Esophagus muscularis mucosa (tissue), 4 donors: ENCODE measurements around the gene DUSP15. TPM values are rescaled to one million over a fixed set of nuclear protein-coding genes. Genes with fewer than 3 reads are reported as not detected.

Experiments
- DNase-seq: peaks from one replicate; pipeline ENCODE4 v3.0.0-alpha.2; 2017; ENCODE audit errors: extremely low spot score
- H3K27ac ChIP-seq, 4 donors: fragments of 200-600 bp; sonication (generic); replicated peaks in 1 of 4; 1 replicate in 3 of 4; 2 replicates in 1 of 4; pipeline ENCODE4 v1.5.1; 2016 to 2019; ENCODE audit warnings: mild to moderate bottlenecking in 1 of 4
- H3K27me3 ChIP-seq, 4 donors: fragments of 200-600 bp; sonication (generic); one replicate each; pipeline versions ENCODE4 v1.5.1 to v1.6.0; 2016 to 2019
- H3K36me3 ChIP-seq, 4 donors: fragments of 200-600 bp; sonication (generic); one replicate each; pipeline ENCODE4 v1.5.1; 2016 to 2019
- H3K4me1 ChIP-seq, 4 donors: fragments of 200-600 bp; sonication (generic); one replicate each; pipeline ENCODE4 v1.5.1; 2016 to 2019
- H3K4me3 ChIP-seq, 4 donors: fragments of 200-600 bp; sonication (generic); 1 replicate in 2 of 4; 2 replicates in 2 of 4; pipeline ENCODE4 v1.5.1; 2016 to 2019; ENCODE audit warnings: mild to moderate bottlenecking in 4 of 4, moderate library complexity in 1 of 4
- H3K9me3 ChIP-seq, 4 donors: fragments of 200-600 bp; sonication (generic); 1 replicate in 3 of 4; 2 replicates in 1 of 4; pipeline ENCODE4 v1.5.1; 2016 to 2019
- CTCF ChIP-seq, 3 experiments: fragments of 200-600 bp in 2 of 3; fragments of 450-650 bp in 1 of 3; sonication (generic) in 2 of 3; IDR thresholded peaks; one replicate each; pipeline ENCODE4 v1.5.1; 2017 to 2019; ENCODE audit warnings: antibody characterized with exemption in 3 of 3, mild to moderate bottlenecking in 2 of 3, moderate library complexity in 1 of 3
- EP300 ChIP-seq: sonication (generic); formaldehyde crosslinking; IDR thresholded peaks from one replicate; pipeline ENCODE4 v1.6.1; 2017; ENCODE audit warnings: antibody characterized with exemption
- POLR2A ChIP-seq: fragments of 450-650 bp; IDR thresholded peaks from one replicate; pipeline ENCODE4 v1.6.1; 2017; ENCODE audit warnings: antibody characterized with exemption, moderate library complexity, mild to moderate bottlenecking, low read depth
- POLR2AphosphoS5 ChIP-seq, 2 donors: sonication (generic); formaldehyde crosslinking; IDR thresholded peaks; one replicate each; pipeline ENCODE4 v1.6.1; 2017; ENCODE audit warnings: antibody characterized with exemption in 2 of 2
- WGBS: methylation state at CpG from one replicate; pipeline ENCODE4 v1.1.5; 2018; 5-methylcytosine and 5-hydroxymethylcytosine counted together
- intact Hi-C: fragments of 100-400 bp; cut with DNase I; formaldehyde crosslinking; loops from one replicate; pipeline ENCODE4 v1.15.1; 2023
- total RNA-seq, 4 donors: library from RNA; depleted of rRNA; stranded (reverse); fragments of >200 nt; gene quantifications; one replicate each; pipeline versions ENCODE4 v1.1.0 to v1.2.1, GENCODE V29; 2016

DUSP15 gene
- total RNA-seq, 4 donors from 2014 or later: 0.83 to 5.1 (median 3.8) TPM

- 70% methylated on average over 5 of the region's 5 CpGs for WGBS
- Histone ChIP-seq H3K4me3 (no peak overlapping the region), H3K36me3 (no peaks in the 10 kb centered on the region), H3K9me3 (no peaks in the 10 kb centered on the region), H3K27me3 (peaks cover 0 to 5% (median 0%) of the 10 kb centered on the region in 4 donors), H3K4me1 (peaks cover 32 to 48% (median 43%) of the 10 kb centered on the region in 4 donors), H3K27ac (peak overlapping the region in 1 of 4 donors; percentile 4)
- intact Hi-C loops: no loop called here
- no peak for TF ChIP-seq CTCF (IDR thresholded peaks at IDR 0.05)
- TF ChIP-seq POLR2A: no peak
- TF ChIP-seq EP300: no peak
- TF ChIP-seq POLR2AphosphoS5 (IDR thresholded peaks at IDR 0.05): no peak
- no peak for DNase-seq
These were observed 33.3 kb downstream of the DUSP15 start for GRCh38 chr20:31836853-31837608.

GRCh38 chr20:31835977-31836852 lies 34.1 kb downstream of the DUSP15 start:
- Histone ChIP-seq H3K4me3 (no peak overlapping the region), H3K27ac (peak overlapping the region in 1 of 4 donors; percentile 4), H3K4me1 (peaks cover 30 to 43% (median 38%) of the 10 kb centered on the region in 4 donors), H3K36me3 (no peaks in the 10 kb centered on the region), H3K9me3 (no peaks in the 10 kb centered on the region), H3K27me3 (peaks cover 0 to 5% (median 0%) of the 10 kb centered on the region in 4 donors)
- TF ChIP-seq EP300: no peak
- TF ChIP-seq POLR2AphosphoS5 (IDR thresholded peaks at IDR 0.05): peak; percentile 57 to 58
- no peak for TF ChIP-seq POLR2A
- TF ChIP-seq CTCF (IDR thresholded peaks at IDR 0.05): no peak
- intact Hi-C loops: no loop called here
- DNase-seq: peak; percentile 94
- WGBS: 39% methylated on average over 7 of the region's 14 CpGs

- TF ChIP-seq POLR2A (no peak), EP300 (no peak), POLR2AphosphoS5 (IDR thresholded peaks at IDR 0.05) (no peak), CTCF (IDR thresholded peaks at IDR 0.05) (no peak)
- no peak overlapping the region for H3K4me3 ChIP-seq
- H3K36me3 ChIP-seq: no peaks in the 10 kb centered on the region
- peaks cover 0 to 5% (median 0%) of the 10 kb centered on the region in 4 donors for H3K27me3 ChIP-seq
- WGBS: 78% methylated on average over 5 of the region's 9 CpGs
- no peak for DNase-seq
- no peak overlapping the region for H3K27ac ChIP-seq
- H3K9me3 ChIP-seq: no peaks in the 10 kb centered on the region
- intact Hi-C loops: no loop called here
- H3K4me1 ChIP-seq: peaks cover 27 to 43% (median 38%) of the 10 kb centered on the region in 4 donors
These were observed 34.8 kb downstream of the DUSP15 start for GRCh38 chr20:31835554-31835953.

- Histone ChIP-seq H3K9me3 (no peaks in the 10 kb centered on the region), H3K4me3 (no peak overlapping the region), H3K27me3 (peaks cover 0 to 5% (median 0%) of the 10 kb centered on the region in 4 donors), H3K27ac (no peak overlapping the region), H3K4me1 (peaks cover 27 to 42% (median 38%) of the 10 kb centered on the region in 4 donors), H3K36me3 (no peaks in the 10 kb centered on the region)
- no peak for DNase-seq
- WGBS: 85% methylated on average over 15 of the region's 20 CpGs
- intact Hi-C loops: no loop called here
- TF ChIP-seq POLR2AphosphoS5 (IDR thresholded peaks at IDR 0.05): no peak
- no peak for TF ChIP-seq CTCF (IDR thresholded peaks at IDR 0.05)
- no peak for TF ChIP-seq EP300
- no peak for TF ChIP-seq POLR2A
These were observed 36.3 kb downstream of the DUSP15 start for GRCh38 chr20:31833931-31834521.
